Astrocyte of the cerebellum (primary cell): ENCODE results near the gene PTF1A.

Experiments
- DNase-seq: peaks from one replicate; pipeline ENCODE4 v3.0.0-alpha.2; 2011; ENCODE audit warnings: low read depth
- H3K4me3 ChIP-seq: 2 replicates; pipeline ENCODE4 v1.5.1; 2011; ENCODE audit warnings: mild to moderate bottlenecking, low read depth, low read length, moderate library complexity
- CTCF ChIP-seq: IDR thresholded peaks from 2 replicates; pipeline ENCODE4 v1.5.1; 2012; ENCODE audit warnings: low read length, low read depth, moderate library complexity, mild to moderate bottlenecking; ENCODE audit errors: missing control alignments
- in situ Hi-C: cut with HindIII; loops from 2 replicates; pipeline ENCODE4 v1.10.0; 2017; ENCODE audit warnings: low sequenced_read_pairs

PTF1A gene

GRCh38 chr10:23171232-23171876, 20.8 kb upstream of the PTF1A start:
- TF ChIP-seq CTCF = no peak
- in situ Hi-C loops = no loop called here
- H3K4me3 ChIP-seq = no peak overlapping the region
- peak; percentile 4 for DNase-seq

- TF ChIP-seq CTCF = no peak
- no peak overlapping the region for H3K4me3 ChIP-seq
- in situ Hi-C loops = no loop called here
- no peak for DNase-seq
Measured at GRCh38 chr10:23172429-23173213, 19.5 kb upstream of the PTF1A start.

GRCh38 chr10:23173214-23174073, 18.7 kb upstream of the PTF1A start:
- H3K4me3 ChIP-seq = no peak overlapping the region
- no peak for DNase-seq
- TF ChIP-seq CTCF = no peak
- in situ Hi-C loops = no loop called here

- in situ Hi-C loops = no loop called here
- DNase-seq = no peak
- TF ChIP-seq CTCF = no peak
- H3K4me3 ChIP-seq = no peak overlapping the region
Measured at GRCh38 chr10:23174074-23174976, 17.8 kb upstream of the PTF1A start.

GRCh38 chr10:23174977-23175512, 17.1 kb upstream of the PTF1A start:
- DNase-seq = no peak
- no peak overlapping the region for H3K4me3 ChIP-seq
- no peak for TF ChIP-seq CTCF
- in situ Hi-C loops = no loop called here
